NOMO-1 treated with DMSO at 0.1 percent for 48 hours (cell line): ENCODE results near the gene CIAO3.
"Not testable (repeated sequence)": the region's sequence is repeated elsewhere in the genome, so short reads cannot be mapped to it uniquely, and the experiment has no call there.

Experiments used
- DNase-seq: peaks from one replicate; lab custom pipeline; 2025; ENCODE audit not compliant: unreplicated experiment; lab: John Stamatoyannopoulos, UW

The CIAO3 gene

DNA sequence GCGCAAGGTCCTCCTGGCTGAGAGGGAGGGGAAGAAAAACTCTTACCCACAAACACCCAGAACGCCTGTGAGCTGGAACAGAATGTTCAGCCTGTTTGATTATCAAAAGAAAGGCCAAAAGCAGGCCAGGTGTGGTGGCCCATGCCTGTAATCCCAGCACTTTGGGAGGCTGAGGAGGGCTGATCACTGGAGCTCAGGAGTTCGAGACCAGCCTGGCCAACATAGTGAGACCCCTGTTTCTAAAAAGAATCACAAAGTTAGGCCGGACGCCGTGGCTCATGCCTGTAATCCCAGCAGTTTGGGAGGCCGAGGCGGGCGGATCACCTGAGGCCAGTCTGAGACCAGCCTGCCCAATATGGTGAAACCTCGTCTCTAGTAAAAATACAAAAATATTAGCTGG is 35.5 kb upstream of the CIAO3 start:
- not testable (repeated sequence) for DNase-seq

DNA sequence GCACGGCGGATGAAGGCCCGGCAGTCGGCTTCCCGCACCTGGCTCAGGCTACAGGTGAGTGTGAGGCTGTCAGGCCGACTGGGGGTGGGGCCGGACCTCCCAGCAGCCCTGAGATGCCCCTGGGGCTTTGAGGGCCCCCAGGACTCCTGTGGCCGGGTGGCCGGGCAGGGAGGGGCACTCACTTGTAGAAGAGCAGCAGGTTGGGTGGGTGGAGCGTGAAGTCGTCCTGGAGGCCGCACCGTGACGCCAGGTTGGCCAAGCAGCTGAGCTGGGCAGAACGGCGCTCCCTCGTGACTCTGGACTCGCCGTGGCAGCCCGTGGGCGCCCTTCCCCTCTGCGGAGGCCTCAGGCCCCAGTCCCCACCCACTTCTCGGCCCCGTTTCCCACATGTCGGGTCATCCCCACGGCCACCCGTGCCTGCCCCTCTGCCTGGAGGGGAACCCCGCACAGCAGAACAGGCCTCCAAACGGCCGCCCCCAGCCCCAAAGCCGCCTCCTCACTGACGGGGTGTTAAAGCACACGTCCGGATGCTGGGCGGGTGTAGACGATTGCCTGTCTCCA is 34.5 kb upstream of the CIAO3 start:
- no peak for DNase-seq

DNA sequence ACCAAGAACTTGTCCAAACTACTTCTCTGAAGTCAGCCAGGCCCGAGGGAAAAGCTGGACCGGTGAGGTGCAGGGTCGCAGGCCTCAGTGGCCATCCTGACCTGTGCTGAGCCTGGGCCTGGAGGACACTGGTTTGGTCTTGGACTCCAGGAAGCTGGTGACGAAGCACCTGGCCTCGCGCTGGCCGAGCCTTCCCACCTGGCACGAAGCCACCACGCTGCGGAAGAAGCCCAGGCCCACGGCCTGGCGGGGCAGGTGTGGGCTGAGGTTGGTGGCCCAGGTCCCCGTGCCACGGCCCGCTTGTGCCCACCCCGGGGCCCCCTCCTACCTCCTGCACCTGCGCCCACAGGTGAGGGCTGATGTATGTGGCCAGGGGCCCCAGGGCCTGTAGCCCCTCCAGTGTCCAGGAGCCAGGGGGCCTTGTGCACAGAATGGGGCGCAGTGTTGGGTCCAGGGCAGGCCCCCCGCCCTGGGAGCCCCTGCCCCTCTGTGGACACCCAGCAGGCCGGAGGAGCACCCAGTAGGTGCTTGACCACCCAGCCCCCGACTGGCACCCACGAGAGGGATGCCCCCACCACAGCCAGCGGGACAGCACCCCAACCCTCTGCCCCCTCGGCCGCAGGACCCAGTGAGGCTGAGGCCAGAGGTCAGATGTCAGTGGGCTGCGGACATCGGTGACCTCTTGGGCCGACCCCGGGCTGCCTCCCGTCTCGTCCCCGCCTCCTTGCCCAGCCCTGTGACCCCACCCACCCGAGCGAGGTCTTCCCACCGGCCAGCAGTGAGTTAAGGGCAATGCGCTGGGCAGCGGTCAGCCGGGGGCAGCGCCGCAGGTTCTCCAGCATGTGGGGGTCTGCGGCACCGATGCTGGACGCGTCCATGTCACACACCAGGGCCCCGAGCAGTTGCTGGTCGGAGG is 33.5 kb upstream of the CIAO3 start:
- DNase-seq: no peak

DNA sequence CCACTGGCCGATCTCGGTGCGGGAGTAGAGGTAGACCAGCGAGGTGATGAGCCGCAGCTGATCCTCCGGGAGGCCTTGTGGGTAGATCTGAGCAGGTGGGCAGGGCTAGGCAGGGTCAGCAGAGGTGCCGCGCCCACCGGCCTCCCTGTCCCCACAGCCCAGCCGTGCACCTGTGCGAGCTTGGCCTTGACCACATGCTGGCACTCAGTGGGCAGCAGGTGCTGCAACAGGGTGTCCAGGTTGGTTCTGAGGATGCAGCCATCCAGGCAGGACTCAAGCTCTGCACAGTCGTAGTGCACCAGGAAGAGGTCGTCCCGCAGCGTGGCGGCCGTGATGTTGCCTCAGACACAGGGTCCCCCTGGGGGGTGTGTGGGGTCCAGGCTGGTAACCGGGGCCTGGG is 32.2 kb upstream of the CIAO3 start:
- no peak for DNase-seq

DNA sequence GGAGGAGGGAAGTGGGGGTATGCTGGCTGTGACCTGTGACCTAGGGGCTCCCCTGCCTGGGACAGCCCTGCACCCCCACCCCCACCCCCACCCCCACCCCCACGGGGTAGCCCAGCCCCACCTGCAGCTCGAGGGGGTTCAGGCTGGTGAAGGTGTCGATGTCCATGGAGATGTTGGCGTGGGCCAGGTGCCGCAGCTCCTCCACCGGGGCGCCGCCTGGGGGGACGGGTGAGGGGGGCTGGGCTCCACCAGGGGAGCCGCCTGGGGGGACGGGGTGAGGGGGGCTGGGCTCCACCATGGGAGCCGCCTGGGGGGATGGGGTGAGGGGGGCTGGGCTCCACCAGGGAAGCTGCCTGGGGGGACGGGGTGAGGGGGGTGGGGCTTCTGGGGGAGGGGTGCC is 29.6 kb upstream of the CIAO3 start:
- no peak for DNase-seq

DNA sequence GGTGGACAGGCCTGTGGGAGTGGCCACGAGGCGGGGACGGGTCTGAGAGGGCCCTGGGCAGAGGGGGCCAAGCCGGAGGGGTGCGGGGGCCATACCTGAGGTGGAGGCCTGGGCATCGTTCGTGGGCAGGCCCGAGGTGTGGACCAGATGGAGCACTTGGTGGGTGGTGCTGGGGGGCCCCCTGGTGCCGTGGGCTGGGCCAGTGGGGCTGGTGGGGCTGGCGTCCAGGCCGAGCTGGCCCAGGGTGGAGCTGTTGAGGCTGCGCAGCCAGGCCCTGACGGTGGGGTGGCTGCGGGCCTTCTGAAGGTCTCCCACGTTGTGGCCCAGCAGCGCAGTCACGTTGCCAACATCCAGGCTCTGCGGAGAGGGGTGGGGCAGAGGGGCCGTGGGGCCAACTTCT is 29.1 kb upstream of the CIAO3 start:
- DNase-seq: no peak

DNA sequence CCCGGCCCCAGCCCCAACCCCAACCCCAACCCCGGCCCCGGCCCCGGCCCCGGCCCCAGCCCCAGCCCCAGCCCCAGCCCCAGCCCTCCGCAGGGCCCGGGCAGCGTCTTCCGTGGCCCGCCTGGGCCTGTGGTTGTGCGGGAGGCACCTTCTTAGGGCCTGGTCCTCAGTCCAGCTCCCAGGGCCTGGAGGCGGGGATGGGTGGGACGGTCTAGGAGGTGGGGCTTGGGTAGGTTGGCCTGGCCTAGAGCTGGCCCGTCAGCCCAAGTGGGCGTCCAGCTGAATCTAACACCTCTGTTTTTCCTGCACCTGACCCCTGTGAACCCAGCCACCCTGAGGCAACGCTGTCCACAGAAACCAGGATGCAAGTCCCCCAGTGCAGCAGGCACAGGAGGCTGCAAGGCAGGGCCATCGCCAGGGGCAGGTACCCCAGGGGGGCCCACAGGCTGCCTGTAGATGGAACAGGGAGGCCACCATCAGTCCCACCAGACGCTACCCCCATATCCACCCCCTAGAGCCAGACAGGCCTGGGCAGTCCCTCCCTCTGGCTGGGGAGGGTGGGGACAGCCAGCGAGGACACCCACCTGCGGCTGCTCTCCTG is 28.5 kb upstream of the CIAO3 start:
- DNase-seq: no peak

DNA sequence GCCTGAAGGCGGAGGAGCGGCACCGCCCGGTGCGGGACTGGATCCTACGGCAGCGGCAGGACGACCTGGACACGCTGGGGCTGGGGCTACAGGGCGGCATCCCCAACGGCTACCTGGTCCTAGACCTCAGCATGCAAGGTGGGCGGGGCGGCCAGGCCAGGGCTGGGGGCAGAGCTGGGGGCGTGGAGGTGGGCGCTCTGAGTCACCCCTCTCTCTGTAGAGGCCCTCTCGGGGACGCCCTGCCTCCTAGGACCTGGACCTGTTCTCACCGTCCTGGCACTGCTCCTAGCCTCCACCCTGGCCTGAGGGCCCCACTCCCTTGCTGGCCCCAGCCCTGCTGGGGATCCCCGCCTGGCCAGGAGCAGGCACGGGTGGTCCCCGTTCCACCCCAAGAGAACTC is 27.6 kb upstream of the CIAO3 start:
- no peak for DNase-seq

DNA sequence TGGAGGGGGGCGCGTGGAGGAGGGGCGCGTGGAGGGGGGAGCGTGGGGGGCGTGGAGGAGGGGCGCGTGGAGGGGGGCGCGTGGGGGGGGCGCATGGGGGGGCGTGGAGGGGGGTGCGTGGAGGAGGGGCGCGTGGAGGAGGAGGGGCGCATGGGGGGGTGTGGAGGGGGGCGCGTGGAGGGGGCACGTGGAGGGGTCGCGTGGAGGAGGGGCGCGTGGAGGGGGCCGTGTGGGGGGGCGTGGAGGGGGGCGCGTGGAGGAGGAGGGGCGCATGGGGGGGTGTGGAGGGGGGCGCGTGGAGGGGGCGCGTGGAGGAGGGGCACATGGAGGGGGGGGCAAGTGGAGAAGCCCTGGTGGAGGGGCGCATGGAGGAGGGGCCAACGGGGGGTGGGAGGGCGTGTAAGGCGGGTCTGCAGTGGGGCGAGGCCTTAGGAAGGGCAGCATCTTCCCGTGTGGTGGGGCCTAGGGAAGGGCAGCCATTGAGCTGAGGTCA is 27.0 kb upstream of the CIAO3 start:
- DNase-seq: no peak

DNA sequence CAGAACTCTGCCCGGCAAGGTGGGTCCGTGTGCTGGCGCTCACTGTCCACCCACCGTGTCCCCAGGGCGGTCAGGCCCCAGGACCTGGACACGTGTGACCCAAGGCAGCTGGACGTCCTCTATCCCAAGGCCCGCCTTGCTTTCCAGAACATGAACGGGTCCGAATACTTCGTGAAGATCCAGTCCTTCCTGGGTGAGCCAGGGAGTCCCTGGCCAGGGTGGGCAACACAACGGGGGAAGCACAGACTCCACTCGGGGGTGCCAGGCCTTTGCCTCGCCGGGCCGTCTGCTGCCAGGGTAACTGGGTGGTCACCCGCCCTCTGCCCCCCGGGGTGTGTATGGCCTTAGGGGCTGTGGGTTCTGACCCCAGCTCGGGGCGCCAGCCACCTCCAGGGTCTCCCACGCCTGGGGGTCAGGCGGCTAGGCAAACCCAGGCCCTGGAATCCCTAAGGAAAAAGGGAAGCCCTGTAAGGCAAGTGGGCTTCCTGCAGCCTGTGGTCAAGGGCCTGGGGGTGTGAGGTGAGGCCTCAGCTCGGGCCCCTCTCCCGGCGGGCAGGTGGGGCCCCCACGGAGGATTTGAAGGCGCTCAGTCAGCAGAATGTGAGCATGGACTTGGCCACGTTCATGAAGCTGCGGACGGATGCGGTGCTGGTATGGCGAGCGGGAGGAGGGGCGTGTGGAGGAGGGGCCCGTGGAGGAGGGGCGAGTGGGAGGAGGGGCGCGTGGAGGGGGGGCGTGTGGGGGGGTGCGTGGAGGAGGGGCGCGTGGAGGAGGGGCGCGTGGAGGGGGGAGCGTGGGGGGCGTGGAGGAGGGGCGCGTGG is 26.2 kb upstream of the CIAO3 start:
- no peak for DNase-seq

DNA sequence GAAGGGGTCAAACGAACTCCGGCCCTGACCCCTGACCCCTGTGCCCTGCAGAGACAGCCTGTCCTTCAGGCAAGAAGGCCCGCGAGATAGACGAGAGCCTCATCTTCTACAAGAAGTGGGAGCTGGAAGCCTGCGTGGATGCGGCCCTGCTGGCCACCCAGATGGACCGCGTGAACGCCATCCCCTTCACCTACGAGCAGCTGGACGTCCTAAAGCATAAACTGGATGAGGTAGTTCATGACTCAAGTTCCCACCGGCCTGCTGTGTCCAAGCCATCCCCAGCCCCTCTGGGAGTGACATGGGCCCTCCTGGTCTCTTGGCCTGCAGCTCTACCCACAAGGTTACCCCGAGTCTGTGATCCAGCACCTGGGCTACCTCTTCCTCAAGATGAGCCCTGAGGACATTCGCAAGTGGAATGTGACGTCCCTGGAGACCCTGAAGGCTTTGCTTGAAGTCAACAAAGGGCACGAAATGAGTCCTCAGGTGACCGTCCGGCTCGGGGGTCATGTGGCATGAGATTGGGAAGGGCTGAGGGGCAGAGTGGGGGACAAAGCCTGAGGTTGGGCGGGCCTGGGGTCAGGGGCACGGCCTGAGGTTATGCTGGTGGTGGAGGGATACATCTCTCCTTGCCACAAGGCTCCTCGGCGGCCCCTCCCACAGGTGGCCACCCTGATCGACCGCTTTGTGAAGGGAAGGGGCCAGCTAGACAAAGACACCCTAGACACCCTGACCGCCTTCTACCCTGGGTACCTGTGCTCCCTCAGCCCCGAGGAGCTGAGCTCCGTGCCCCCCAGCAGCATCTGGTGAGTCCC is 25.4 kb upstream of the CIAO3 start:
- no peak for DNase-seq

DNA sequence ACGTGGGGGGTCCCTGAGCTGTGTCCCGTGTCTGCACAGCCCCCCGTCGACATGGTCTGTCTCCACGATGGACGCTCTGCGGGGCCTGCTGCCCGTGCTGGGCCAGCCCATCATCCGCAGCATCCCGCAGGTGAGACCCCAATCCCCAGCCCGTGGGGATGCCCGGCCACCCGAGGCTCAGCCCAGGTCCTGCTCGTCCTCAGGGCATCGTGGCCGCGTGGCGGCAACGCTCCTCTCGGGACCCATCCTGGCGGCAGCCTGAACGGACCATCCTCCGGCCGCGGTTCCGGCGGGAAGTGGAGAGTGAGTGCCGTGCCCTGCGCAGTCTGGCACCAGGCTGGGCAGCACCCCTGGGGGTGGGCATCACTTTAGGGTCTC is 24.7 kb upstream of the CIAO3 start:
- no peak for DNase-seq

DNA sequence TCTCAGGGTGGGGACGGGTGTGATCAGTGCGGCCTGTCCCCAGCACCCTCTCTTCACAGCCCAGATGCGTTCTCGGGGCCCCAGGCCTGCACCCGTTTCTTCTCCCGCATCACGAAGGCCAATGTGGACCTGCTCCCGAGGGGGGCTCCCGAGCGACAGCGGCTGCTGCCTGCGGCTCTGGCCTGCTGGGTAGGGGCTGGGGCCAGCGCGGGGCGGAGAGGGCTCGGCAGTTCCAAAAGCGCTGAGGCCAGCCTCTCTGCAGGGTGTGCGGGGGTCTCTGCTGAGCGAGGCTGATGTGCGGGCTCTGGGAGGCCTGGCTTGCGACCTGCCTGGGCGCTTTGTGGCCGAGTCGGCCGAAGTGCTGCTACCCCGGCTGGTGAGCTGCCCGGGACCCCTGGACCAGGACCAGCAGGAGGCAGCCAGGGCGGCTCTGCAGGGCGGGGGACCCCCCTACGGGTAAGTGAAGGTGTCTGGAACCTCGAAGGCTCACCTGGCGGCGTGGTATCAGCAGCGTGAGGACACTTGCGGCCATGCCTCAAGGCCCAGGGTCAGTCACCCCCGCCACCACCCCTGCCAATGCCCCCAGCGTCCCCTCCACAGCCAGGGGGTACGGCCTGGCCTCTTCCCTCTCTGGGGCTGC is 24.2 kb upstream of the CIAO3 start:
- DNase-seq: no peak

DNA sequence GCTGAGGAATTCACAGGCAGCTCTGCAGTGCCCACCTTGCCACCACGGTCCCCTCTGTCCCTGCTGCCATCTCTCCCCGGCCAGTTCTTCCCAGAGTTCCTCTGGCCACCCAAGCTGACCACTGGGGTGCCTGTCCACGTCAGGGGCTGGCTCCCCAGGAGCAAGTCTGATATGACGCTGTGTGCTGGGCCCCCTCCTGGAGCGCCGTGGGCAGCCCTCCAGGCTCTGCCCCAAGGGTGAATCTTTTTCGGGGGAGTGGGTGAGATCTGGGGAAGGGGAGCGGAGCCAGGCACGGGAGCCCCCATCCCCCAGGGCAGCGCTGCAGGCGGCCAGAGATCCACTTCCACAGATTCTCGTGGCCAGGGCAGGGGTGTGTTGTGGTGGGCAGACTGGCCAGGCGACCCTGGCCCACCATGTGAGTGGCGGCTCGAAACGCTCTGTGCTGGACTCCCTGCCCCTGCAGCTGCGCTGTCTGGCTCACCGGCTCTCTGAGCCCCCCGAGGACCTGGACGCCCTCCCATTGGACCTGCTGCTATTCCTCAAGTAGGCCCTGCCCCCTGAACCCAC is 23.5 kb upstream of the CIAO3 start:
- DNase-seq: no peak

DNA sequence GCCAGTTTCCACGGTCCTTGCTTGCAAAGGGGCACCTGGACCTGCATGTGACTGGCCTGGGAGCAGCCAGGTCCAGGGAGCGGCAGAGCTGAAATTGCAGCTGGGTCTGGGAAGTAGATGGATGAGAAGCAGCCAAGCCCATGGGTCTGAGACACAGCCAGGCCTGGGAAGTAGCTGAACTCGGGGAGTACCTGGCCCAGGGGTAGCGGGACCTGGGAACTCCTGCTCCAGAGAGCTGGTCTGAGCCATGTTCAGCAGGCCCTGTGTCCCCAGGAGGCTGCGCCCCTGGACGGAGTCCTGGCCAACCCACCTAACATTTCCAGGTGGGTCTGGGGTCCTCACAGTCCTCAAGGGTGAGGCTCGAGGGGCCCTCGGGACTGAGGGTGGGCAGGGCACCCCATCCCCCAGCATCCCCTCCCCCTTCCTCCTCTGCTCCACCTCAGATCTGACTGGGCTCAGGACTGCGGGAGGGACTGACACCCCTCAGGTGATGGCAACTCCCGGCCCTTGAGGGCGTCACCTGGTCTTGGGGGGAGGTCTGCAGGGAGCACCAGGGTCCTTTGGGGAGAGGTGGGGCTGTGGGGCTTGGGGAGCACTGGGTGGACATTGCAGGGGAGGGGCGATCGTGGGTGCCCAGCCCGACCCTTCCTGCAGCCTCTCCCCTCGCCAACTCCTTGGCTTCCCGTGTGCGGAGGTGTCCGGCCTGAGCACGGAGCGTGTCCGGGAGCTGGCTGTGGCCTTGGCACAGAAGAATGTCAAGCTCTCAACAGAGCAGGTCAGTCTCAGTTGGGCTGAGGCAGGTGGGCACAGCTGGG is 22.8 kb upstream of the CIAO3 start:
- no peak for DNase-seq

DNA sequence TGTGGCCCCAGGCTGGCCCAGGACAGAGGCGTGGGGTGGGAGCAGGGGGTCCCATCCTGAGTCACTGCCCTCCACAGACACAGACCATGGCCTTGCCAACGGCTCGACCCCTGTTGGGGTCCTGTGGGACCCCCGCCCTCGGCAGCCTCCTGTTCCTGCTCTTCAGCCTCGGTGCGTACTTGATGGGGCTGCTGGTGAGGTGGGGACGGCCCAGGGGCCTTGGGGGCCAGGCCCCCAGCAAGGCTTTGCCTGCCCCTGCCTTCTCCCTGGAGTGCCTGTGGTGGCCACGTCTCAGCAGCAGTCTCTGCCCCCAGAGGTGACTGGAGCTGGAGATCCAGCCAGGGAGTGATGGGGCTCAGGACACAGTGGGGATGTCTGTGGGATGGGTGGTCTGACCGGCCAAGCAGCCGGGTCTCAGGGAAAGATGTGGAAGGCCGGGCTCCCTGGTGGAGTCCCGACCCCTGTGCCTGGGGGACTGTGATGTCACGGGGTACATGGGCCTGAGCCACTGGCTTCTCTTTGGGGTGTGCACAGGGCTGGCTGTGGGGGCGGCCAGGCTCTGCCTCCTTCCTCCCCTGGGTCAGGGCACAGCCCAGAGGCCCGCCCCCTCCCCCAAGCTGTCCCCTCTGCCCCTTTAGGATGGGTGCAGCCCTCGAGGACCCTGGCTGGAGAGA is 21.9 kb upstream of the CIAO3 start:
- no peak for DNase-seq

DNA sequence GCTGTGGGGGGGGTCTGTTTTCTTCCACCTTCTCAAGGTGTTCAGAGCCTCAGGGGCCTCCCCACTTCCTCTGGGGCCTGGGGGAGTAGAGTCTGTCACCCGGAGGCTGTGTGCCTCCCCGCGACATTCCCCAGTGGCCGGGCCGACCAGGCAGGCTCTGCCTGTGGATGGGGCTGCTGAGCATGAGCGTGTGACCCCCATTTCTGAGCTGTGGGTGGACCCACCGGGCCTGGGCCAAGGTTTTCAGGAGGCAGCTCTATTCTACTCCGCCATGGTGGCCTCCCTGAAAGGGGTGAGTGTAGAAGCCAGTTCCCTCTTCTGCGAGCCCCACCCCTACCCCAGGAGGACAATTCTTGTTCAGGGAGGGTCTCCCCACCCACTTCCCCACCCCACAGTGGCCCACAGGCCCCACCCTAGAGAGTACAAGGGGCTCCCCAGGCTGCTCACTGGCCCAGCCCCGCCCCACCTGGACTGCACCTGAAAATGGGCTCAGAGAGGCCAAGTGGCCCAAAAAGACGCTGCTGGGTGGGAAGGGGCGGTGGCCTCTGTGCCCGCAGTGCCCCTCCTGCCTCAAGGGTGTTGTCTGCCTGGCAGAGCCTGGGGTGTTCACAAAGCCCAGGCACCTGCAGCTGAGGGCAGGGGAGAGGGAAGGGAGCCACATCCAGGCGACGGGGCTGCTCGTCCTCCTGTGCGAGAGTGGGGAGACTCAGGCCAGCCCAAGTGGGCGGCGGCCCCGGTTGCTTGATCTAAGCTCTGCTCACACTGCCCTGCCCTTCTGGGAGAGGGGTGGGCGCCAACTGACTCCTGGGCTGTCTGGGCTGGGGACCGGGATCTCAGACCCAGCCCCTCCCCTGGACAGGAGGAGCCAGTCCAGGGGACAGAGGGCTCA is 21.1 kb upstream of the CIAO3 start:
- DNase-seq: no peak
